T-cell (primary cell): ENCODE data around the gene ZNF785. TPM values are rescaled to one million over a fixed set of nuclear protein-coding genes. Genes with fewer than 3 reads are reported as not detected.

Experiments
- ATAC-seq, 4 experiments: fragments of 200-7000 bp in 3 of 4; fragments of 150-1000 bp in 1 of 4; cut with Tn5 transposase; replicated peaks in 1 of 4; 1 replicate in 3 of 4; 2 replicates in 1 of 4; pipeline ENCODE4 v1.10.0; 2021; ENCODE audit warnings: moderate library complexity in 3 of 4, mild to moderate bottlenecking in 2 of 4, moderate number of reproducible peaks in 1 of 4
- CTCF ChIA-PET, 2 donors: fragments of 300-600 bp; sonication (Branson Sonifier 250); formaldehyde crosslinking; loops; one replicate each; lab custom pipeline; 2022; ENCODE audit warnings: antibody characterized with exemption in 2 of 2; lab: Charles Lee
- POLR2A ChIA-PET, 2 donors: fragments of 300-600 bp; sonication (Branson Sonifier 250); formaldehyde crosslinking; loops; one replicate each; lab custom pipeline; 2022; ENCODE audit warnings: antibody characterized with exemption in 2 of 2; lab: Charles Lee
- DNase-seq, 35 experiments: peaks; one replicate each; pipeline versions ENCODE4 v3.0.0 to v3.0.0-alpha.2; 2013 to 2023
- H3K27ac ChIP-seq: one replicate; pipeline ENCODE4 v1.5.1; 2013; ENCODE audit warnings: low read length
- H3K27me3 ChIP-seq, 2 experiments: replicated peaks in 1 of 2; 1 replicate in 1 of 2; 2 replicates in 1 of 2; pipeline versions ENCODE4 v1.6.1 to v1.7.0; 2013; ENCODE audit warnings: low read length in 1 of 2, mixed read lengths in 1 of 2; ENCODE audit not compliant: control insufficient read depth in 2 of 2, insufficient read depth in 2 of 2; ENCODE audit errors: extremely low read depth in 1 of 2
- H3K36me3 ChIP-seq, 2 donors: 1 replicate in 1 of 2; 2 replicates in 1 of 2; pipeline versions ENCODE4 v1.6.1 to v1.7.0; 2013; ENCODE audit warnings: low read length in 1 of 2; ENCODE audit not compliant: control insufficient read depth in 2 of 2, insufficient read depth in 1 of 2; ENCODE audit errors: extremely low read depth in 1 of 2
- H3K4me1 ChIP-seq, 2 experiments: 1 replicate in 1 of 2; 2 replicates in 1 of 2; pipeline versions ENCODE4 v1.6.1 to v1.7.0; 2013; ENCODE audit warnings: low read length in 2 of 2, mixed read lengths in 1 of 2; ENCODE audit not compliant: insufficient read depth in 2 of 2, control insufficient read depth in 1 of 2; ENCODE audit errors: extremely low read depth in 1 of 2
- H3K4me3 ChIP-seq, 2 donors: 1 replicate in 1 of 2; 2 replicates in 1 of 2; pipeline versions ENCODE4 v1.5.1 to v1.7.0; 2013; ENCODE audit warnings: mild to moderate bottlenecking in 2 of 2, low read length in 1 of 2, moderate library complexity in 1 of 2; ENCODE audit not compliant: control insufficient read depth in 1 of 2; ENCODE audit errors: extremely low read depth in 1 of 2
- H3K9me3 ChIP-seq: 2 replicates; pipeline ENCODE4 v1.7.0; 2013
- H3K27ac Mint-ChIP-seq, 2 donors: one replicate each; pipeline ENCODE4 v1.8.0; 2020 to 2021; ENCODE audit warnings: mild to moderate bottlenecking in 2 of 2, mixed read lengths in 2 of 2
- H3K27me3 Mint-ChIP-seq, 2 donors: one replicate each; pipeline ENCODE4 v1.8.0; 2021 to 2022; ENCODE audit warnings: mixed read lengths in 2 of 2
- H3K36me3 Mint-ChIP-seq: one replicate; pipeline ENCODE4 v1.8.0; 2021; ENCODE audit warnings: mixed read lengths
- H3K4me1 Mint-ChIP-seq, 3 donors: one replicate each; pipeline ENCODE4 v1.8.0; 2020 to 2022; ENCODE audit warnings: mixed read lengths in 3 of 3, mild to moderate bottlenecking in 1 of 3
- H3K4me3 Mint-ChIP-seq, 3 donors: one replicate each; pipeline ENCODE4 v1.8.0; 2020 to 2022; ENCODE audit warnings: mild to moderate bottlenecking in 3 of 3, mixed read lengths in 3 of 3, moderate library complexity in 3 of 3
- H3K9me3 Mint-ChIP-seq, 3 donors: one replicate each; pipeline ENCODE4 v1.8.0; 2020 to 2022; ENCODE audit warnings: mixed read lengths in 3 of 3
- WGBS: methylation state at CpG from one replicate; pipeline ENCODE4 v1.1.5; 2013; ENCODE audit warnings: missing lambda C conversion rate; ENCODE audit not compliant: insufficient coverage; 5-methylcytosine and 5-hydroxymethylcytosine counted together
- total RNA-seq, 35 experiments: library from RNA in 6 of 35; stranded (reverse) in 6 of 35; fragments of 120-200 nt in 1 of 35; gene quantifications; one replicate each; pipeline versions ENCODE4 v1.2.1 to v1.2.4 and lab custom pipeline; 2013 to 2026

The ZNF785 gene
- total RNA-seq, 5 donors from 2014 or later (not counting 1 experiment from before 2014, with no cell fraction given), result 11.7 to 30.9 (median 26.6) TPM

DNA sequence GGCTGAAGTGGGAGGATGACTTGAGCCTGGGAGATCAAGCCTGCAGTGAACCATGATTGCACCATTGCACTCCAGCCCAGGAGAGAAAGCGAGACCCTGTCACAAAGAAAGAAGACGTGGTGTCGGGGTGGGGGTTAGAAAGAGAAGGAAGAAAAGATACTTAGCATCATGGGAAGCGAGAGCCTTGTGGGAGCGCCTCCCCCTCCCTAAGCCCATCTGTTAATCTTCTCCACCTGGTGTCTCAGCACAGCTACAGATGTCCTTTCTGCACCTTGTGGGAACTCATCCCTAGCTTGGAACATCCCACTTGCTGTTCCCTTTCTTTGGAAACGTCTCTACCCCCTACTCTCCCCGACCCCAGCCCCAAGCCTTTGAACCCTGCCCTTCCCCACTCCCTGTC, 20.0 kb downstream of the ZNF785 start:
- Mint-ChIP-seq H3K9me3 (no peaks in the 10 kb centered on the region), H3K4me1 (peaks cover 42 to 45% (median 44%) of the 10 kb centered on the region in 3 donors), H3K27me3 (no peaks in the 10 kb centered on the region), H3K27ac (peak overlapping the region in 1 of 2 donors; percentile 52), H3K36me3 (no peaks in the 10 kb centered on the region), H3K4me3 (no peak overlapping the region)
- ChIA-PET POLR2A (no interaction called here), CTCF (no interaction called here)
- Histone ChIP-seq H3K4me3 (no peak overlapping the region), H3K4me1 (peaks cover 16 to 47% of the 10 kb centered on the region in 2 experiments), H3K9me3 (no peaks in the 10 kb centered on the region), H3K27ac (no peak overlapping the region), H3K36me3 (no peaks in the 10 kb centered on the region), H3K27me3 (peaks cover 0 to 6% of the 10 kb centered on the region in 2 experiments)
- ATAC-seq (no peak), DNase-seq (no peak)
- 44% methylated on average over 2 of the region's 7 CpGs for WGBS

DNA sequence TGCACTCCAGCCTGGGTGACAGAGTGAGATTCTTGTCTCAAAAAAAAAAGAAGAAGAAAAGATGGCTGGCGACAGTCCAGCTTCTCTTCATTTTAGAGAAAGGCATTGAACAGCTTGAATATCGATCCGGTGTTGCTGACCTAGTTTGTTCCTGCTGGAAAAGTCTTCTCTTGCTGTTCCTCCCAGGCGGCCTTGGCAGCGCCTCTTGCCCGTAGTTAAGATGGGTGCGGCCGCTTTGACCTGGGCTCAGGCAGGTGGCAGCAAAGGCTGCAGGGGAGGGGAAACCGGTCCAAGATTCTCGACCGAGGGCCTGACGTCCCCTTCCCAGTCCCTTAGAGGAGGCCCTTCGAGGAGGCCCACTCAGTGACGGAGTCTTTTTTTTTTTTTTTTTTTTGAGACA, 23.5 kb downstream of the ZNF785 start:
- Mint-ChIP-seq H3K36me3 (no peaks in the 10 kb centered on the region), H3K4me1 (peaks cover 26 to 33% (median 29%) of the 10 kb centered on the region in 3 donors), H3K4me3 (peak overlapping the region; percentile 76 to 82 (median 78)), H3K9me3 (no peaks in the 10 kb centered on the region), H3K27me3 (no peaks in the 10 kb centered on the region), H3K27ac (peak overlapping the region; percentile 89 to 94)
- DNase-seq (no peak), ATAC-seq (no peak)
- CTCF ChIA-PET, result interaction anchor here in 1 of 2 donors (0.6 to 0.8 kb wide), 2 partner anchors 27 to 152 kb away, joined by 3 to 6 read pairs; no protein-coding TSS in a partner anchor
- 97% methylated on average over 12 of the region's 14 CpGs for WGBS
- Histone ChIP-seq H3K27ac (peak overlapping the region; percentile 45), H3K9me3 (no peaks in the 10 kb centered on the region), H3K36me3 (no peaks in the 10 kb centered on the region), H3K4me3 (peak overlapping the region in 1 of 2 donors; percentile 53), H3K4me1 (peaks cover 0 to 33% of the 10 kb centered on the region in 2 experiments), H3K27me3 (peaks cover 0 to 6% of the 10 kb centered on the region in 2 experiments)
- POLR2A ChIA-PET, result interaction anchor here (0.6 to 1.0 kb wide), 3 partner anchors 27 to 779 kb away, joined by 3 read pairs; no protein-coding TSS in a partner anchor

DNA sequence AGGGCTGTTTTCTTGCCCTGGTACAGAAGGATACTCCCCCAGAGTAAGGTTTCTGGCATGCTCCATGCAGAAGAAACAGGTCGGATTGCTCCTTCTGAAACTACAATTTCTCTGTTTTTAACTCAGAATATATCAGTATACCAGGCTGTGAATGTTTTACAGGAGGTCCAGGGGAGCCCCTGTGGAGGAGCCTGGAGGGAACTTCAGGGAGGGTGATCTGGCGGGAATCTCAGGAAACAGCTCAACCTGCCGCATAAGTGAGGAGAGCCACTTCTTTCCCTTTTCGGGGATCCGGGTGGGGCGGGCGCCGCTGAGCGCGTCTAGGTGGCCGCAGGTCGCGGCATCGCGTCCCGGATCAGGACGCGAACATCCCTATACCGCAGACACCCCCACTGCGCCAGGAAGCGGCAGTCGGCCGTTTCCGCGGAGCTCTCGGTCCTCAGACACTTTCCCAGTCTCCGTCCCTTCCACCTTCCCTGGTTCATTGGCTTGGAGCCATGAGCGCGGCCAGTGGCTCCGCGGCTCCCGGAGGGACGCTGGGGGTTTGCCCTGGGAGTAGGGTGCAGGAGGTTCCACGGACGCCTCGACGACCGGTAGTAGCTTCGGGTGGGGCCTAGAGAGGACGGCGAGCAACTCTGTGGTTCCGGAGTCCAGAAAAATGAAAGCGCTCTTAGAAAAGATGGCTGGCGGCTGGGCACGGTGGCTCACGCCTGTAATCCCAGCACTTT, 24.2 kb downstream of the ZNF785 start:
- peak in 3 of 35 experiments; percentile 21 to 33 (median 25) for DNase-seq
- no peaks in the 10 kb centered on the region for H3K27me3 Mint-ChIP-seq
- H3K9me3 ChIP-seq, result no peaks in the 10 kb centered on the region
- peak overlapping the region; percentile 45 for H3K27ac ChIP-seq
- H3K4me3 ChIP-seq, result peak overlapping the region; percentile 53 to 56
- peaks cover 21 to 31% (median 29%) of the 10 kb centered on the region in 3 donors for H3K4me1 Mint-ChIP-seq
- H3K4me1 ChIP-seq, result peaks cover 0 to 39% of the 10 kb centered on the region in 2 experiments
- ATAC-seq, result no peak
- peaks cover under 1% of the 10 kb centered on the region for H3K36me3 Mint-ChIP-seq
- H3K9me3 Mint-ChIP-seq, result no peaks in the 10 kb centered on the region
- POLR2A ChIA-PET, result interaction anchor here (0.6 to 1.0 kb wide), 4 partner anchors 26 to 778 kb away, joined by 3 to 8 read pairs (median 3); no protein-coding TSS in a partner anchor
- peaks cover under 1 to 2% of the 10 kb centered on the region in 2 donors for H3K36me3 ChIP-seq
- peaks cover 0 to 6% of the 10 kb centered on the region in 2 experiments for H3K27me3 ChIP-seq
- H3K4me3 Mint-ChIP-seq, result peak overlapping the region; percentile 76 to 82 (median 78)
- 37% methylated on average over 37 of the region's 46 CpGs for WGBS
- CTCF ChIA-PET, result interaction anchor here in 1 of 2 donors (0.6 to 0.8 kb wide), 2 partner anchors 26 to 152 kb away, joined by 3 to 6 read pairs; no protein-coding TSS in a partner anchor
- peak overlapping the region; percentile 89 to 94 for H3K27ac Mint-ChIP-seq

GRCh38 chr16:30559690-30560089, 25.8 kb downstream of the ZNF785 start:
- no peaks in the 10 kb centered on the region for H3K9me3 ChIP-seq
- ChIA-PET POLR2A (interaction anchor here in 1 of 2 donors (0.6 kb wide), 1 partner anchor 185 kb away, joined by 3 read pairs; no protein-coding TSS in a partner anchor), CTCF (no interaction called here)
- no peak for ATAC-seq
- peaks cover 3 to 15% of the 10 kb centered on the region in 2 donors for H3K36me3 ChIP-seq
- H3K27me3 ChIP-seq, result peaks cover 0 to 6% of the 10 kb centered on the region in 2 experiments
- Mint-ChIP-seq H3K27me3 (no peaks in the 10 kb centered on the region), H3K27ac (peak overlapping the region; percentile 77 to 93), H3K9me3 (no peaks in the 10 kb centered on the region), H3K36me3 (peaks cover 5% of the 10 kb centered on the region), H3K4me1 (peaks cover 24 to 37% (median 33%) of the 10 kb centered on the region in 3 donors), H3K4me3 (peak overlapping the region in 2 of 3 donors; percentile 58 to 88)
- DNase-seq, result no peak
- no peak overlapping the region for H3K4me3 ChIP-seq
- WGBS, result 100% methylated on average over 2 of the region's 6 CpGs
- peaks cover 2 to 53% of the 10 kb centered on the region in 2 experiments for H3K4me1 ChIP-seq
- H3K27ac ChIP-seq, result no peak overlapping the region

DNA sequence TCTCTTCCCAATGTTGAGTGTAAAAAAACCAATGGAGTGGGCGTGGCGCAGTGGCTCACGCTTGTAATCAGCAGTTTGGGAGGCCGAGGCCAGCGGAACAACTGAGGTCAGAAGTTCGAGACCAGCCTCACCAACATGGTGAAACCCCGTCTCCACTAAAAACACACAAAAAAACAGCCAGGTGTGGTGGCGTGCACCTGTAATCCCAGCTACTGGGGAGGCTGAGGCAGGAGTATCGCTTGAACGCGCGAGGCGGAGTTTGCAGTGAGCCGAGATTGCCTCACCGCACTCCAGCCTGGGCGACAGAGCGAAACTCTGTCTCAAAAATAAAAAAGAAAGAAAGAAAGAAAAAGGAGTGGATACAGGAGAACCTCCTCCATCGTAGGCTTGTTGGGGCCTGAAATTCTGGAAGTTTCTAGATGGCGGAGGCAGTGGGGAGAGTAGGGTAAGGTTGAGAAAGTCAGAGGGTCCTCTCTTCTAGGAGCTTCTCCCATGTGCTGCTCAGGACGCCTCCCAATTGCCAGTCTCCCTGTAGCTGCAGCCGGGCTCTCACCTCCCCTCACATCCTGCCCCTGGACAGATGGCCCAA, 26.6 kb downstream of the ZNF785 start:
- peak overlapping the region; percentile 84 to 89 (median 88) for H3K4me3 Mint-ChIP-seq
- no peak for ATAC-seq
- no peak for DNase-seq
- no peaks in the 10 kb centered on the region for H3K9me3 ChIP-seq
- H3K27ac Mint-ChIP-seq, result peak overlapping the region; percentile 88 to 93
- H3K4me1 ChIP-seq, result peaks cover 2 to 60% of the 10 kb centered on the region in 2 experiments
- no peaks in the 10 kb centered on the region for H3K27me3 Mint-ChIP-seq
- H3K27me3 ChIP-seq, result peaks cover 0 to 6% of the 10 kb centered on the region in 2 experiments
- peak overlapping the region; percentile 21 to 73 for H3K4me3 ChIP-seq
- no peaks in the 10 kb centered on the region for H3K9me3 Mint-ChIP-seq
- peak overlapping the region; percentile 87 for H3K27ac ChIP-seq
- H3K4me1 Mint-ChIP-seq, result peaks cover 30 to 44% (median 41%) of the 10 kb centered on the region in 3 donors
- POLR2A ChIA-PET, result interaction anchor here (0.6 to 1.1 kb wide), 7 partner anchors 8 to 141 kb away, joined by 3 to 5 read pairs (median 4); partner anchors contain the start of genes ZNF688 (in 1 of the 2) and ZNF747 (in 1 of the 2)
- CTCF ChIA-PET, result interaction anchor here in 1 of 2 donors (0.9 to 2.9 kb wide), 5 partner anchors 13 to 129 kb away, joined by 3 to 46 read pairs (median 6); partner anchors contain the start of genes DCTPP1, ZNF688 and ZNF747
- peaks cover 11% of the 10 kb centered on the region for H3K36me3 Mint-ChIP-seq
- 95% methylated on average over 11 of the region's 21 CpGs for WGBS
- peaks cover 3 to 24% of the 10 kb centered on the region in 2 donors for H3K36me3 ChIP-seq
